ENCODE measurements around the gene HES2. TPM values are rescaled to one million over a fixed set of nuclear protein-coding genes. Genes with fewer than 3 reads are reported as not detected.
"Not testable (repeated sequence)": the region's sequence is repeated elsewhere in the genome, so short reads cannot be mapped to it uniquely, and the experiment has no call there.

Gene HES2
- total RNA-seq, 1 donor from 2014 or later = 0.26 TPM

DNA sequence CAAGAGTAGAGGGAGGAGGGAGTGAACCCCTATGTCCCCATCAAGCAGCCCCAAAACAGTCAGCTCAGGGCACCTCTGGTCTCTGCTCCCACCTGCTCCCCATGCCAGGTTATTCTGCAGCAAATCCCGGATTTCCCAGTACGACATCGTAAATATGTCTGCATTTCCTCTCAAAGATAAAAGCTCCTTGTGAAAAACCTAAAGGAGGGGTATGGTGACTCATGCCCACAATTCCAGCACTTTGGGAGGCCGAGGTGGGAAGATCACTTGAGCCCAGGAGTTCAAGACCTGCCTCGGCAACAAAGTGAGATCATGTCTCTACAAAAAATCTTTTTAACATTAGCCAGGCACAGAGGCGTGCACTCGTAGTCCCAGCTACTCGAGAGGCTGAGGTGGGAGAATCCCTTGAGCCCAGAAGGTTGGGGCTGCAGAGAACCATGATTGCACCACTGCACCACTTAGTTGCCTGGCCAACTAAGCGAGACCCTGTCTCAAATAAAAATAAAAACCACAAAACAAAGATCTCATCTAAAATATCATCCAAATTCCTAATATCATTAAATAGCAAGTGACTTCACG lies 33.3 kb downstream of the HES2 start:
- Mint-ChIP-seq H3K27ac (no peak overlapping the region), H3K36me3 (ENCODE audit: low read depth) (peaks cover 6% of the 10 kb centered on the region), H3K4me1 (peaks cover 12% of the 10 kb centered on the region)

DNA sequence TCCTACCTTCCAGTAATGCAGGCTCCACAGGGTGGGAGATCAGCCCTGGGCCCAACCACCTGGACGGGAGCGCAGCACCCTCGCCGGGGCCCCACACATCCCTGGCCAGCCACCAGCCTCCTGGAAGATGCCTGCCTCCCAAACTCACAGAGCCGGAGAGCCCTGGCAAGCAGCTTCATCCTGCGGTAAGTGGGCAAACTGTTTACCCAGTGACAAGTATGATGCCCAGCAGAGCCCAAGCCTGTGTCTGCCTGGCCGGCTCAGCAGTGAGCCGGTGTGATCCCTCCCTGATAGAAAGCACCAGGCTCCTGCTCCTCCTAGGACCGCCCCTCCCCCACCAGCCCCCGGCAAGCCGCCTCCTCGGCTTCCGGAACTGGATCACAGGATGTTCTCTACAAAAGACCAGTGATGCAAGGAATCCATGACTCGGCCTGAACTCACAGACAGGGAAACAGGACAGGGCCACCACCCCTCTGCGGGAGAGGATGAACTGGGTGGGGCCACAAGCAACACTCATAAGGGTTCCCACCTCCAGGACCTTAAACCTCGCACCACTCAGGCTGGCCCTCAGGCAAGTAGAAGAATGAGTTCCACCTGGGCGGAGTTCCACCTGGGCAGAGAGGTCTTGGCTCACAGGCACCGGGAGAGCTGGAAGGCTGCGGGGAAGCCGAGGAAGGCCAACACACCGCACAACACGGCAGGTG lies 34.1 kb downstream of the HES2 start:
- Mint-ChIP-seq H3K4me3 (no peak overlapping the region), H3K27me3 (no peaks in the 10 kb centered on the region), H3K9me3 (peaks cover 3% of the 10 kb centered on the region), H3K27ac (no peak overlapping the region), H3K4me1 (peaks cover 10% of the 10 kb centered on the region), H3K36me3 (ENCODE audit: low read depth) (peaks cover 6% of the 10 kb centered on the region)
- intact Hi-C loops (cut with micrococcal nuclease) = no loop called here
- DNase-seq = no peak

More for the DNA sequence above, 33.3 kb downstream of the HES2 start:
- H3K4me3 Mint-ChIP-seq = no peak overlapping the region
- intact Hi-C loops (cut with micrococcal nuclease) = no loop called here
- H3K27me3 Mint-ChIP-seq = no peaks in the 10 kb centered on the region
- no peak for DNase-seq
- peaks cover 3% of the 10 kb centered on the region for H3K9me3 Mint-ChIP-seq

DNA sequence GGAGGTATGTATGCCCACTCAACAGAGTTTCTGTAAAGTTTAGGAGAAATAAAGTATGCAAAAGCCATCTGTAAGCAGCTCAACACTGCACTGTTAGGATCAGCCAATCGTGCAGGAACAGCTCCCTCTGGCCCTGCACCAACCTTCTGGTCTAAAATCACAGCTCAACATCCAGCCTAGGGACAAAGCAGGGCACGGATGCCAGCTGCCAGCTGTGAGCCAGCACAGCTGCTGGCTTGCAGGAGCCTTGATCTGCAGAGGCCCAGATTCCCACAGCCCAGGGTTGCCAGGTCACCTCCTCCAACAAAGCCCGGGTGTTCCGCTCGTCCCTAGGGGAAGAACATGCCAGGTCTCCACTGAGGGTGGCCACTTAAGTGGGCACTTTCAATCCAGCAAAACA lies 34.8 kb downstream of the HES2 start:
- no peak for DNase-seq
- Mint-ChIP-seq H3K27me3 (no peaks in the 10 kb centered on the region), H3K9me3 (peaks cover 3% of the 10 kb centered on the region), H3K36me3 (ENCODE audit: low read depth) (peaks cover 4% of the 10 kb centered on the region), H3K27ac (no peak overlapping the region), H3K4me3 (no peak overlapping the region), H3K4me1 (peaks cover 8% of the 10 kb centered on the region)
- intact Hi-C loops (cut with micrococcal nuclease) = no loop called here

DNA sequence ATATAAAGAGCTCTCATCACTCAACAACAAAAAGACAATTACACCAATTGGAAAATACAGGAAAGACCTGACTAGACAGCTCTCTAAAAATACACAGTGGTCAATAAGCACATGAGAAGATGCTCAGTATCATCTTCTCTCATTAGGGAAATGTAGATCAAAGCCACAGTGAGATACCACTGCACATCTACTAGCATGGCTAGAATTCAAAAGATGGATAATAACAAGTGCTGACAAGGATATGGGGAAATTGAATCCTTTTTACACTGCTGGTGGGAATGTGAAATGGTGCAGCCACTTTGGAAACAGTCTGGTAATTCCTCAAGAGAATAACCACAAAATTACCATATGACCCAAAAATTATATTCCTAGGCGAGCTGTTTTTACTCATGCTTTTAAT lies 35.6 kb downstream of the HES2 start:
- intact Hi-C loops (cut with micrococcal nuclease) = no loop called here
- peaks cover 7% of the 10 kb centered on the region for H3K4me1 Mint-ChIP-seq
- peaks cover 7% of the 10 kb centered on the region for H3K36me3 Mint-ChIP-seq (ENCODE audit: low read depth)
- peaks cover 6% of the 10 kb centered on the region for H3K9me3 Mint-ChIP-seq
- no peak overlapping the region for H3K27ac Mint-ChIP-seq
- no peak overlapping the region for H3K4me3 Mint-ChIP-seq
- no peaks in the 10 kb centered on the region for H3K27me3 Mint-ChIP-seq
- DNase-seq = no peak

DNA sequence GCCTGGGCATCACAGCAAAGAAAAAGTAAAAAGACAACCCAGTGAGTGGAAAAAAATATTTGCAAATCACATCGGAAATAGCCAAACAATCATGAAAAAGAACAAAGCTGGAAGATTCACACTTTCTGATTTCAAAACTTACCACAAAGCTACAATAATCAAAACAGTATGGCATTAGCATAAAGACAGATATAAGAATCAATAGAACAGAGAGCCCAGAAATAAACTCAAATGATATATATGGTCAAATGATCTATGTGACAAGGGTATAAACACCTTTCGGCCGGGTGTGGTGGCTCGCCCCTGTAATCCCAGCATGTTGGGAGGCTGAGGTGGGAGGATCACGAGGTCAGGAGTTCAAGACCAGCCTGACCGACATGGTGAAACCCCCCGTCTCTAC lies 39.7 kb downstream of the HES2 start:
- H3K4me1 Mint-ChIP-seq = no peaks in the 10 kb centered on the region

DNA sequence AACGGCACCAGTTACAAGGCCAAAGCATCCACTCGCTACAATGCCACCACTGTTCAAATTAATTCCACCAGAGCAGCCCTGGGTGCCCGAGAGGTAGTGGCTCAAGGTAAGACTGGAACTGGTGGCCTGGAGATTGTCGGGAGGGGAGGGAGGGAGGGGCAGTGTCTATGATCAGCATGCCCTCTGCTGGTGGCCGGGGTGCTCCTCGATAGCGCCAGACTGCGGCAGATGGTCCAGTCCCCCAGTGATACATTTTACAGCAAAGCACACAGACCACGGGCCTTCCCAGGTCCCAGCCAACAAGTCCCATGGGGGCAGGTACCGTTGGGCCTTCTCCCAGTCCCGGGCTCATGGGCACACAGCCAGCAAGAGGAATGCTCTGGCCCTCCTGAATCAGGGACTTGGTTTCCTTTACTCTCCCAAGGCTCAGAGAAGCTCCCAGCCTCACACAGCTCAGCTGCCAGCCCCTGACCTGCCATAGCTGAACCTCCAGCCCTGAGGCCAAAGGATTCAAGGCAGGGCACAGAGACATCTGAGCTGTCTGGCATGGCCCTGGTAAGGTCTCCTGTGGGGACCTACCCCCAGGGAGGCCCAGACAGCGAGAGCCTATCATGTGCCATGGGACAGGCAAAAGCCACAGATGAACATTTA lies 41.5 kb downstream of the HES2 start:
- peaks cover 4% of the 10 kb centered on the region for H3K36me3 Mint-ChIP-seq (ENCODE audit: low read depth)
- H3K27ac Mint-ChIP-seq = no peak overlapping the region
- no peak for DNase-seq
- H3K27me3 Mint-ChIP-seq = no peaks in the 10 kb centered on the region
- no peaks in the 10 kb centered on the region for H3K4me1 Mint-ChIP-seq
- H3K4me3 Mint-ChIP-seq = no peak overlapping the region
- intact Hi-C loops (cut with micrococcal nuclease) = no loop called here
- H3K9me3 Mint-ChIP-seq = peaks cover 3% of the 10 kb centered on the region

More for the DNA sequence above, 39.7 kb downstream of the HES2 start:
- no peak for DNase-seq
- Mint-ChIP-seq H3K9me3 (peaks cover 6% of the 10 kb centered on the region), H3K27me3 (no peaks in the 10 kb centered on the region), H3K36me3 (ENCODE audit: low read depth) (peaks cover 4% of the 10 kb centered on the region), H3K27ac (no peak overlapping the region), H3K4me3 (no peak overlapping the region)
- intact Hi-C loops (cut with micrococcal nuclease) = no loop called here

DNA sequence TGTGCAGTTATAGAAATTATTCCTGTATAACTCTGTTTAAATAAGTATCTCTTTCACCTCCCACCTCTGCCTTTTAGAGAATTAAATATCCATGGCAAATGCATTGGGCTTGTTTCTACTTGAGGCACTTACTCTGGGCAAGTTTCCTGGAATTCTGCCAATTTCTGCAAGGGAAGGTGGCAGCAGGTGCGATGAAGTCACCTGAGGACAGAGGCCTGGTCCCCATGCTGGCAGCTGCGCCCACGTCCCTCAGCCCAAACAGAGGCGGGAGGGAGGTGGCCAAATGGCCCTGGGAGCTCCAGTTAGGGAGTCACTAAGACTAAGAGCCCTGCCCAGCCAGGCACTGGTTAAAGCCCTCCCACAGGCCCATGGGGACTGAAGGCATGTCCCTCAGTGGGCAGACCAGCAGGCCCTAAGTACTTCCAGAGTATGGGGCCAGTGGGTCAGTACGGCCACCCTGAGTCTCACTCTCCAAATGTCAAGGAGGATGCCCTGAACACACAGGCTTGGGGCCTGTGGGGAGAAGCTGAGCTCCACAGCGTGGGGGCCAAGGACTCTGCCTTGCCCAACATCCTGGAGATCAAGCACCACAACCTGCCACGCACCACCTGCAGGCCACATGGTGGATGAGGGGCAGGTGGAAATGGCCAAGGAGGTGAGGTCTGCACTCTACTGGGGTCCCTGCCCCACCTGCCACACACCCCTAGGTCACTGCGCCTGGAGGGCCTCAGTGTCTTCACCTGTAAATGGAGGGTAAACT lies 45.6 kb downstream of the HES2 start:
- no peak overlapping the region for H3K27ac Mint-ChIP-seq
- no peaks in the 10 kb centered on the region for H3K36me3 Mint-ChIP-seq (ENCODE audit: low read depth)
- H3K4me3 Mint-ChIP-seq = no peak overlapping the region
- peaks cover 2% of the 10 kb centered on the region for H3K4me1 Mint-ChIP-seq
- H3K27me3 Mint-ChIP-seq = no peaks in the 10 kb centered on the region
- intact Hi-C loops (cut with micrococcal nuclease) = no loop called here
- H3K9me3 Mint-ChIP-seq = no peaks in the 10 kb centered on the region
- DNase-seq = no peak

DNA sequence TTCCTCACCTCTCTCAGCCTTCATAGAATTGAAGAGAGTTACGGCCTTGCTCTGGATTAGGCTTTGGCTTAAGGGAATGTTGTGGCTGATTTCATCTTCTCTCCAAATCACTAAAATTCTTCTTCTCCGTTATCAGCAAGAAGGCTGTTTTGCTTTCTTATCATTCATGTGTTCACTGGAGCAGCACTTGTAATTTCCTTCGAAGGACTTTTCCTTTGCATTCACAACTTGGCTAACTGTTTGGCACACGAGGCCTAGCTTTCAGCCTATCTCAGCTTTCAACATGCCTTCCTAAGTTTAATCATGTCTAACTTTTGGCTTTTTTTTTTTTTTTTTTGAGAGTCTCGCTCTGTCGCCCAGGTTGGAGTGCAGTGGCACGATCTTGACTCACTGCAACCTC lies 47.5 kb downstream of the HES2 start:
- H3K36me3 Mint-ChIP-seq (ENCODE audit: low read depth); H3K27me3 Mint-ChIP-seq; H3K4me3 Mint-ChIP-seq; H3K27ac Mint-ChIP-seq; H3K4me1 Mint-ChIP-seq; DNase-seq; intact Hi-C loops (cut with micrococcal nuclease); H3K9me3 Mint-ChIP-seq: not testable (repeated sequence)

DNA sequence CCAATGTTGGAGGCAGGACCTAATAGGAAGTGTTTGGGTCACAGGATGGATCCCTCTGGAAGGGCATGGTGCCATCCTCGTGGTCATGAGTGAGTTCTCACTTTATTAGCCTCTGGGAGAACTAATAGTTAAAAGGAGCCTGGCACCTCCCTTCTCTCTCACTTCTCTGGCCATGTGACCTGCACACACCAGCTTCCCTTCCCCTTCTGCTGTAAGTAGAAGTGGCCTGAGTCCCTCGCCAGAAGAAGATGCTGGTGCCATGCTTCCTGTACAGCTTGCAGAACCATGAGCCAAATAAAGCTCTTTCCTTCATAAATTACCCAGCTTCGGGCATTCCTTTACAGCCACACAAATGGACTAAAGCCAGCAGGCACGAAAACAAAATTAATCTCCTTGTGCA lies 49.7 kb downstream of the HES2 start:
- no peak overlapping the region for H3K27ac Mint-ChIP-seq
- intact Hi-C loops (cut with micrococcal nuclease) = no loop called here
- DNase-seq = no peak
- H3K27me3 Mint-ChIP-seq = no peaks in the 10 kb centered on the region
- H3K4me3 Mint-ChIP-seq = no peak overlapping the region
- H3K36me3 Mint-ChIP-seq (ENCODE audit: low read depth) = peaks cover 9% of the 10 kb centered on the region
- H3K9me3 Mint-ChIP-seq = no peaks in the 10 kb centered on the region
- H3K4me1 Mint-ChIP-seq = peaks cover 3% of the 10 kb centered on the region

DNA sequence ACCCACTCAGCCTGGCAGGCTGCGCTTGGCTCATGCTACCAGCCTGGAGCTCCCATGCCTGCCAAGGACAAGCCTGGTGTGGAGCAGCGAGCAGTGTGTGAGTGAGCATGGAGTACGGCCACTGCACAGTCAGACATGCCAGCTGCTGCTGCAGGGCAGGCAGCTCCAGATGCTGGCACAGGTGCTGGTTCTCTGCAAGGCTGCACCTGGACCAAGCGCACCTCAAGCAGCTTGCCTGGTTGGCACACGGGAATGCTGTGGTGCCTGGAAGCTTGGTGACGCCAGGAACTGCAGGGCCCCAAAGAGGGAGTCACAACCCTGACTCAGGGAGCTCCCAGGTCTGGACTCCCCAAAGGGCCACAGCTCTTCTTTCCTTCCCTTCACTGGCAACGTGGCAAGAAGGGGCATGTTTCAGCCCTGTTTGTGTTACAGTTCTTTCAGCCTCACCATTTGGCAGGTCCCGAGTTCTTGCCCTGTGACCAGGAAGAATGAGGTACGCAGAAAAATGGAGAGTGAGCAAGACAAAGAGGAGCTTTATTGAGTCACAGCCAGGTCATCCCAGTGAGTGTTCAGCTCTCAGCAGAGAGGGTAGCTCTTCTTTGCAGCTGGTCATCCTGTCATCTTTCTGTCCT lies 52.2 kb downstream of the HES2 start:
- Mint-ChIP-seq H3K27ac (no peak overlapping the region), H3K4me3 (no peak overlapping the region), H3K27me3 (no peaks in the 10 kb centered on the region), H3K36me3 (ENCODE audit: low read depth) (peaks cover 17% of the 10 kb centered on the region), H3K9me3 (no peaks in the 10 kb centered on the region), H3K4me1 (peaks cover 14% of the 10 kb centered on the region)
- intact Hi-C loops (cut with micrococcal nuclease) = no loop called here
- DNase-seq = no peak

DNA sequence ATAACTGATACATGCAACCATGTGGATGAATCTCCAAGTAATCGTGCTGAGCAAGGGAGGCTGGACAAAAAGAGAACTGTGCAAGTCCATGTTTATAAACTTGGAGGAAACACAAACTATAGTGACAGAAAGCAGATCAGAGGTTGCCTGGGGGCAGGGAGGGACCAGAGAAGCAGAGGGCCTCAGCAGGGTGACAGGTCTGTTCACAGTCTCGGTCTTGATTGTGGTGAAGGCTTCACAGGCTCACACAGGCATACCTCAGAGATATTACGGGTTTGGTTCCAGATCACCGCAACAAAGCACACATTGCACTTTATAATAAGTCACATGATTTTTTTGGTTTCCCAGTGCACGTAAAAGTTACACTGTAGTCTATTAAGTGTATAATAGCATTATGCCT lies 54.7 kb downstream of the HES2 start:
- peak; percentile 80 for DNase-seq
- Mint-ChIP-seq H3K4me1 (peaks cover 23% of the 10 kb centered on the region), H3K4me3 (peak overlapping the region; percentile 1), H3K27ac (peak overlapping the region; percentile 14), H3K9me3 (no peaks in the 10 kb centered on the region), H3K27me3 (no peaks in the 10 kb centered on the region), H3K36me3 (ENCODE audit: low read depth) (peaks cover 17% of the 10 kb centered on the region)
- intact Hi-C loops (cut with micrococcal nuclease) = no loop called here

DNA sequence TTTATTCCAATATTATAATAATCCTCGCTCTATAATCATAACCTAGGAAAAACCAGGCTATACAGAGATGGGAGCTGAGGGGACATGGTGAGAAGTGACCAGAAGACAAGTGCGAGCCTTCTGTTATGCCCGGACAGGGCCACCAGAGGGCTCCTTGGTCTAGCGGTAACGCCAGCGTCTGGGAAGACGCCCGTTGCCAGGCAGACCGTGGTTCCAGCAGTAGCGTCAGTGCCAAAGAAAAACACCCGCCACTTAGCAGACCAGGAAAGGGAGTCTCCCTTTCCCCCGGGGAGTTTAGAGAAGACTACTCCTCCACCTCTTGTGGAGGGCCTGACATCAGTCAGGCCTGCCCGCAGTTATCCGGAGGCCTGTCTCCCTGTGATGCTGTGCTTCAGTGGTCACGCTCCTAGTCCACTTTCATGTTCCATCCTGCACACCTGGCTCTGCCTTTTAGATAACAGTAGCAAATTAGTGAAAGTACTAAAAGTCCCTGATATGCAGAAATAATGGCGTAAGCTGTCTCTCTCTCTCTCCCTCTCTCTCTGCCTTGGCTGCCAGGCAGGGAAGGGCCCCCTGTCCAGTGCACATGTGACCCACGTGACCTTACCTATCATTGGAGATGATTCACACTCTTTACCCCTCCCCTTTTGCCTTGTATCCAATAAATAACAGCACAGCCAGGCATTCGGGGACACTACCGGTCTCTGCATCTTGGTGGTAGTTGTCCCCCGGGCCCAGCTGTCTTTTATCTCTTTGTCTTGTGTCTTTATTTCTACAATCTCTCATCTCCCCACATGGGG lies 56.4 kb downstream of the HES2 start:
- DNase-seq = peak; percentile 72
- H3K27me3 Mint-ChIP-seq; H3K27ac Mint-ChIP-seq; H3K9me3 Mint-ChIP-seq; intact Hi-C loops (cut with micrococcal nuclease); H3K4me3 Mint-ChIP-seq: not testable (repeated sequence)
- H3K36me3 Mint-ChIP-seq (ENCODE audit: low read depth) = peaks cover 12% of the 10 kb centered on the region
- peaks cover 38% of the 10 kb centered on the region for H3K4me1 Mint-ChIP-seq
